ENCODE data around the gene TOGARAM2.

Gene TOGARAM2

DNA sequence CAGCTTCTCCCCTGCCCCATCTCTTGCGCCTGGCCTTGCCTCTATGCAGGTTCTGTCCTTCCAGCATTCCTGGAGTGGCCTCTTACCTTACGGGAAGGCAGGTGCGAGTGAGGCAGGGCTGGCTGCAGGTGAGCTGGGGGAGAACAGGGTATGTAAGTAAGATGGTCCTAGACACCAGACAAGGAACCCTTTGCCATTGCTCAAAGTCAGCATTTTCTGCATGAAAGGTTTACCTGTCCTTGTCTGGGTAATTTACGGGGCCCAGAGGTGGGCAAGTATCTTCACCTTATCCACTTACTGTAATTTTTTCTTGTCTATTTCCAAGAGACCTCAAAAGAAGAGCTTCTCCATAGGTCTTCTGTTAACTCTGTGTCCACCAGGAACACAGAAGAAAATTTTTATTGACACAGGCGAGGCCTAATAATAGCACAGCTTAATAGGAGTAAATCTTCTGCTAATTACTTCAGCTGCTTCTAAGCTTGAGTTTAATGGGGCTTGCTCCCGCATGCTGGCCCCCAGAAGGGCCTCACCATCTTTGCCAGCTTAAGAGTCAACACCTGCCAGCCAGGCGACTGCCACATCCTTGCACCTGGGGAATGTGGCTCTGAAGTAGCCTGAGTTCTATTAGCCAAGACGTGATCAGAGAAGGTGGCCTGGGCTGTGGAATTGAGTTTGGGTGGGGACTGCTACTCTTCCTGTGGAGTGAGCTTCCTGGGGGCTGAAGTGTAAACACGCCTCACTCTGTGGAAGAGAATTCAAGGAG lies 66.2 kb downstream of the TOGARAM2 start:
- no peak for FAIRE-seq

DNA sequence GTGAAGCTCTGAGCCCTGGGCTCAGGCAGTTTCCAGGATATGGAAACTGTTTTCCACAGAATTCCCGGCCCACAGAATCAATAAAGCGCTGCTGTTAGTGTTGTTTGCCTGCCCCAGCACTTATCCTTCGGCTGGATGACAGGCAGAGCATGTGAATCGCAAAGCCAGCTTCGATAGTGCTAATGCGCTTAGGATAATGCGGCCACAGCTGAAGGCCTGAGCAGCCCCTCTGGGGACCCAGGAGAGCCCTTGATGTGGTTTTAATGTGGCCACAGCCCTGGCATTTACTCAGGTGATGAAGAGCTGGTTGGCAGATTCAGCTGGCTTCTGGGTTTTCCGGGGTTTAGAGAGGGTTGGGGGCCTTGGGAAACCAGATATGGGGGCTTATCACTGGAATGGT lies 69.5 kb downstream of the TOGARAM2 start:
- TF ChIP-seq POLR2A (IDR thresholded peaks at IDR 0.05; ENCODE audit: low read depth, low read length): no peak
- no peak for TF ChIP-seq POLR2AphosphoS5 (IDR thresholded peaks at IDR 0.05; ENCODE audit: low read depth, low read length)
- TF ChIP-seq POU2F2 (IDR thresholded peaks at IDR 0.05; ENCODE audit: low read depth, low read length): no peak
- no peak for TF ChIP-seq SPI1 (IDR thresholded peaks at IDR 0.05; ENCODE audit: low read depth, low read length)
- FAIRE-seq (no peak), DNase-seq (ENCODE audit: insufficient read length, low spot score) (no peak)

More for the DNA sequence above, 66.2 kb downstream of the TOGARAM2 start:
- no peak for DNase-seq (ENCODE audit: insufficient read length, low spot score)
- TF ChIP-seq SPI1 (IDR thresholded peaks at IDR 0.05; ENCODE audit: low read depth, low read length) (no peak), POLR2AphosphoS5 (IDR thresholded peaks at IDR 0.05; ENCODE audit: low read depth, low read length) (no peak), TAF1 (IDR thresholded peaks at IDR 0.05; ENCODE audit: low read depth, low read length) (no peak), POLR2A (IDR thresholded peaks at IDR 0.05; ENCODE audit: low read depth, low read length) (no peak), PAX5 (IDR thresholded peaks at IDR 0.05; ENCODE audit: insufficient read depth, low read length, severe bottlenecking) (no peak), POU2F2 (IDR thresholded peaks at IDR 0.05; ENCODE audit: low read depth, low read length) (no peak)

DNA sequence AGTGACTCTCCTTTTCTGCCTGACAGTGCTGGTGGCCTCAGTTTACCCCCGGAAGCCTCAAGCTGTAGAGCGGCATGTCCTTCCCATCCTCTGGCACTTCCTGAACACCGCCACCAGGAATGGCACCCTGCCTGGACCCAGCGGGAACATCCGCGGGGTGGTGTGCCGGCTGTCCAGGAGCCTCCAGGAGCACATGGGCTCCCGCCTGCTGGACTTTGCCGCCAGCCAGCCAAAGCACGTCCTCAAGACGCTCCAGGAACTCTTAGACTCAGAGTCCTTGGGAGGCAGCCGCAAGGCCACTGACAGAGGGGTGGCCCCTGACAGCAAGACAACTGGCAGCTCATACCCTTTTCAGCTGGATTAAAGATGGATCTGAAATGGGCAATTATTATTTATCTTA lies 70.6 kb downstream of the TOGARAM2 start:
- no peak for TF ChIP-seq TAF1 (IDR thresholded peaks at IDR 0.05; ENCODE audit: low read depth, low read length)
- TF ChIP-seq POLR2AphosphoS5 (IDR thresholded peaks at IDR 0.05; ENCODE audit: low read depth, low read length): no peak
- TF ChIP-seq POLR2A (IDR thresholded peaks at IDR 0.05; ENCODE audit: low read depth, low read length): no peak
- TF ChIP-seq PAX5 (IDR thresholded peaks at IDR 0.05; ENCODE audit: insufficient read depth, low read length, severe bottlenecking): no peak
- TF ChIP-seq POU2F2 (IDR thresholded peaks at IDR 0.05; ENCODE audit: low read depth, low read length): no peak
- TF ChIP-seq SPI1 (IDR thresholded peaks at IDR 0.05; ENCODE audit: low read depth, low read length): no peak
- FAIRE-seq: no peak
- DNase-seq (ENCODE audit: insufficient read length, low spot score): no peak

DNA sequence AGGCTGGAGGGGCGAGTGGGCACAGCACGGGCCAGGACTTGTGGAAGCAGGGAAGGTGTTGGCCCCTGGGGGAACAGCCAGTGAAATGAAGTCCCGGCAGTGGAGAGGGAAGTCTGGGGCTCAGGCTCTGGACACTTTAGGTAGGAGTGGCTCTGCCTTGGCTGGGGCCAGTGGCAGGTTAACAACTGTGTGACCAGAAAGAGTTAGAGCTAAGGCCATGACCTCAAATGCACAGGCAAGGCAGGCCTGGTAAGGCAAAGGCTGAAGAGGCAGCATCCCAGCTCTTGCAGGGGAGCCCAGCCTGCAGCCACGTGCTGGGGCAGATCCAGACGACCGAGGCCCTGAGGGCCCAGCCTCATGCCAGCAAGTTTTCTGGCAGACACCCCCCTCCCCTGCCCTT lies 71.7 kb downstream of the TOGARAM2 start:
- DNase-seq (ENCODE audit: insufficient read length, low spot score) (no peak), FAIRE-seq (no peak)
- TF ChIP-seq POU2F2 (IDR thresholded peaks at IDR 0.05; ENCODE audit: low read depth, low read length) (no peak), PAX5 (IDR thresholded peaks at IDR 0.05; ENCODE audit: insufficient read depth, low read length, severe bottlenecking) (no peak), POLR2AphosphoS5 (IDR thresholded peaks at IDR 0.05; ENCODE audit: low read depth, low read length) (no peak), SPI1 (IDR thresholded peaks at IDR 0.05; ENCODE audit: low read depth, low read length) (no peak), POLR2A (IDR thresholded peaks at IDR 0.05; ENCODE audit: low read depth, low read length) (no peak), TAF1 (IDR thresholded peaks at IDR 0.05; ENCODE audit: low read depth, low read length) (no peak)

DNA sequence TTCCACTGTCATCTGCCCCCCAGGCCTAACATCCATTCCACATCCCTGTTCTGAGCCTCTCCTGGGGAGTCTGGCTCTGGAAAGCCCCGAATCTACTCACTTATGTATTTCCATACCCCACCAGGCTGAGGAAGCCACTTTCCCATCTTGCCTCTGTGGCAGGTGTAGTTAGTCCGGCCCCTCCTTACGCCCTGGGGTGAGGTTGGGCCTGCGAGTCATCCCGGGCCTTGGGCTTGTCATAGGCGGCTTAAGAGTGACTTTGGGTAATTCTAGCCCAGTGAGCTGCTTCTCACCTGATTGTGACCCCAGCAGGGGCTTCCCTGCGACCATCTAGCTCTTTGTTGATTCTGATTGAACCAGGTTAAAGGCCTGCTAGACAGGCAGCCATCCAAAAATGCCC lies 72.1 kb downstream of the TOGARAM2 start:
- FAIRE-seq (no peak), DNase-seq (ENCODE audit: insufficient read length, low spot score) (no peak)
- TF ChIP-seq TAF1 (IDR thresholded peaks at IDR 0.05; ENCODE audit: low read depth, low read length) (no peak), SPI1 (IDR thresholded peaks at IDR 0.05; ENCODE audit: low read depth, low read length) (no peak), POLR2AphosphoS5 (IDR thresholded peaks at IDR 0.05; ENCODE audit: low read depth, low read length) (no peak), PAX5 (IDR thresholded peaks at IDR 0.05; ENCODE audit: insufficient read depth, low read length, severe bottlenecking) (no peak)

DNA sequence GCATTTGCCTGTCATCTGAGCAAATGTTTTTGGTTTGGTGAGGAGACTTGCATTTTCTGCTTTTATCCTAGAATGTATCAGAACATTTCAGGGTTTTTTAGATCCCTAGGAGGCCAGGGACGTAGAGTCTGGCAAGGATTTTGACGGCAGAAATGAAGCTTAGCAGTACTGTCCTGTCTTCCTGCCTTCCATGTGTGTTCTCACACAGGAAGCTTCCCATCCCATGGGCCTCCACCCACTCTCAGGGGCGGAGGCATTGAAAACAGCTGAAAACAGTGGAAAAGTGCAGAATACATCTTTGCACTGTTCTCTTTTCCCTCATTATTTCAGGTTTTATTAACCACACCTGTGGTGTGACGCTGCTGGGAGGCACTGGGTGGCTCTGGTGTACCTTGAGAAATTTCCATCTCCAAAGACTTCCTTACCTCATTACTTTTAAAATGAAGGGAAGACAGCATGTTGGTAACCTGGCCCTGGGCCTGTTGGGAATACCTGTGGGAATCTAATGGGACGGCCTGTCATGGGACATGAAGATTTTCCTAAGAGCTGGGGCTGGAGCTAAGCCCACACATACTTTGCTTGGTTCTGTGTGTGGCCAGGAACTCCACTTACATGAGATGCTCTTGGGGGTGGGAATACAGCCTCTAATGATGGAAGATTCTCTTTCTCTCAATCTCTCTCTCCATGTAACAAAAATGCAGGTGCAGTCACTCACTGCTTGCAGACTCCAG lies 72.7 kb downstream of the TOGARAM2 start:
- FAIRE-seq: no peak
- TF ChIP-seq PAX5 (IDR thresholded peaks at IDR 0.05; ENCODE audit: insufficient read depth, low read length, severe bottlenecking): no peak
- TF ChIP-seq POLR2A (IDR thresholded peaks at IDR 0.05; ENCODE audit: low read depth, low read length): no peak
- no peak for TF ChIP-seq POU2F2 (IDR thresholded peaks at IDR 0.05; ENCODE audit: low read depth, low read length)
- TF ChIP-seq POLR2AphosphoS5 (IDR thresholded peaks at IDR 0.05; ENCODE audit: low read depth, low read length): no peak

DNA sequence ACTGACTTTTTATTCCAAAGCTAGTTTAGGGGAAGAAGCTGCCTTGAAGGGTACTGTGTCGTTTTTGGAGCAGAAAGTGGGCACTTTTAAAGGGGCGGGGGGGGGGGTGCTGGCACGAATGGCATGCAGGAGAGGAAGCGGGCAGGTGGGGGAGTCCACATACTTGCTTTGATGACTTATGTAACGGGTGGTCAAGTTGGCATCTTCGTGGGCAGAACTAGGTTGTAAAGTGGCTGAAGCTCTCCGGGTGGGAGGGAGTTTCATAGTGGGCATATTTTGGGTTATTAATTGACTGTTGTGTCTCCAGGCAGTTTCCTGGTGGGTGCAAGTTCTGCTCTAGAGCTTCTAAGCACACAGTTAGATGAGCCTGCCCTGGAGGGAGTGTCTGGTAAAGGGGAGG lies 73.3 kb downstream of the TOGARAM2 start:
- TF ChIP-seq POLR2A (IDR thresholded peaks at IDR 0.05; ENCODE audit: low read depth, low read length) (no peak), POU2F2 (IDR thresholded peaks at IDR 0.05; ENCODE audit: low read depth, low read length) (no peak), TAF1 (IDR thresholded peaks at IDR 0.05; ENCODE audit: low read depth, low read length) (no peak), SPI1 (IDR thresholded peaks at IDR 0.05; ENCODE audit: low read depth, low read length) (no peak), PAX5 (IDR thresholded peaks at IDR 0.05; ENCODE audit: insufficient read depth, low read length, severe bottlenecking) (no peak), POLR2AphosphoS5 (IDR thresholded peaks at IDR 0.05; ENCODE audit: low read depth, low read length) (no peak)
- no peak for FAIRE-seq
- DNase-seq (ENCODE audit: insufficient read length, low spot score): no peak

More for the DNA sequence above, 72.7 kb downstream of the TOGARAM2 start:
- DNase-seq (ENCODE audit: insufficient read length, low spot score): no peak

DNA sequence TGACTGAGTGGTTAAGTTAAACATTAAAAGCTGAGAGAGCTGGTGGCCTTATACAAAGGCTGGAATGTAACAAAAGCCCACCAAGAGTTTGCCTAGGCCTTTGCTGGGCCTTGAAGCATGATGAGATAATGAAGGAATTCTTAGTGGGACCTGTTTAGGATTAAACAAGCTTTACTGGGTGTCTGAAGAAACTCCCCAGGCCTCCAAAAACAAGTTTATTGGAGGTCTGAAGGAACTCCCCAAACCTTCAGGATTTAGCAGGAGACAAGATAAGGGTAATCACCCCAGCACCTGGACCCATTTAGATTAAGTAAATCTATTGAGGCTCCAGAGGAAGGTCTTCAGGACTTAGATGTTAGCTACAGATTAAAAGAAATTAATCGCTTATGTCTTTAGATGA lies 74.5 kb downstream of the TOGARAM2 start:
- FAIRE-seq (no peak), DNase-seq (ENCODE audit: insufficient read length, low spot score) (no peak)
- no peak for TF ChIP-seq SPI1 (IDR thresholded peaks at IDR 0.05; ENCODE audit: low read depth, low read length)
- TF ChIP-seq POU2F2 (IDR thresholded peaks at IDR 0.05; ENCODE audit: low read depth, low read length): no peak
- TF ChIP-seq PAX5 (IDR thresholded peaks at IDR 0.05; ENCODE audit: insufficient read depth, low read length, severe bottlenecking): no peak
- no peak for TF ChIP-seq POLR2AphosphoS5 (IDR thresholded peaks at IDR 0.05; ENCODE audit: low read depth, low read length)
- TF ChIP-seq POLR2A (IDR thresholded peaks at IDR 0.05; ENCODE audit: low read depth, low read length): no peak
- no peak for TF ChIP-seq TAF1 (IDR thresholded peaks at IDR 0.05; ENCODE audit: low read depth, low read length)

DNA sequence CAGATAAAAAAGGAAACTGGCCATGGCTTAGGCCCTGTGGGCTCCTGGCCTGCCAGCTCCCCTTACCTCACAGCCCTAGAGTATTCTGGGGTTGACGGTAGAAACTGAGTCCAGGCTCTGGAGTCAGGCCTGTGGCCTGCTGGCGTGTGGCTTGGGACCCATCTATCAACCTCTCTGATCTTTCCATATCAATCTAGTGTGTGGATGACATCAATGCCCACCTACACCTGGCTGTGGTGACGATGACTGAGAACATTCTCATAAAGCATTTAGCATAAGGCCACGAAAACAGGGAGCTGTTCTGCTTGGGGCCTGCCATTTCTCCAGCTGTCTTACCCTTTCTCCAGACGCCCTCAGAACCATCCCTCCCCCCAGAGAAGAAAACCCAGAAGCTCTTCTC lies 75.4 kb downstream of the TOGARAM2 start:
- FAIRE-seq (no peak), DNase-seq (ENCODE audit: insufficient read length, low spot score) (no peak)

More for the DNA sequence above, 75.4 kb downstream of the TOGARAM2 start:
- no peak for TF ChIP-seq TAF1 (IDR thresholded peaks at IDR 0.05; ENCODE audit: low read depth, low read length)
- TF ChIP-seq PAX5 (IDR thresholded peaks at IDR 0.05; ENCODE audit: insufficient read depth, low read length, severe bottlenecking): no peak
- TF ChIP-seq SPI1 (IDR thresholded peaks at IDR 0.05; ENCODE audit: low read depth, low read length): no peak
- no peak for TF ChIP-seq POLR2AphosphoS5 (IDR thresholded peaks at IDR 0.05; ENCODE audit: low read depth, low read length)
- no peak for TF ChIP-seq POU2F2 (IDR thresholded peaks at IDR 0.05; ENCODE audit: low read depth, low read length)
- no peak for TF ChIP-seq POLR2A (IDR thresholded peaks at IDR 0.05; ENCODE audit: low read depth, low read length)

All from GM12891 (cell line).